SK-N-DZ (cell line): ENCODE data around the gene UBE2QL1.
A peak's percentile ranks its signal among the peaks of the same experiment; 100 is the strongest.

Experiments used
- DNase-seq: peaks from one replicate; pipeline ENCODE4 v3.0.0-alpha.2; 2015; ENCODE audit warnings: low spot score

Gene UBE2QL1

DNA sequence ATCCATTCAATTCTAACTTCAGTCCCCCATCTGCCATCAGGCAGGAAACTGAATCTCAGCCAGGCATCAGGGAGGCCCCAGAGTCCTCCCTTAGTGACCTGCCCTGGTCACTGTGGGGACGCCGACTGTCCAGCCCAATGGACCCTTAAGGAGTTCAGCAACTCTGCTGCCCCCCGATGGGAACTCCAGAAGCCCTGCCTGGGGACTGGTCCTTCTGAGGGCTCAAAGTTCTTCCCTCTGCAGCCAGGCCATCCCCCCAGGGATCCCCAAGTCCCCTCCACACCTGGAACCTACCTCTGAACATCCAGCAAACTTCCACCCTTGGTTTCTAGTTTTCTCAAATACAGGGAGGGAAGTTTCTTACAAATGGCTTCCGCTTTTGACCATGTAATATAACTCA, 76.8 kb downstream of the UBE2QL1 start:
- DNase-seq = no peak

DNA sequence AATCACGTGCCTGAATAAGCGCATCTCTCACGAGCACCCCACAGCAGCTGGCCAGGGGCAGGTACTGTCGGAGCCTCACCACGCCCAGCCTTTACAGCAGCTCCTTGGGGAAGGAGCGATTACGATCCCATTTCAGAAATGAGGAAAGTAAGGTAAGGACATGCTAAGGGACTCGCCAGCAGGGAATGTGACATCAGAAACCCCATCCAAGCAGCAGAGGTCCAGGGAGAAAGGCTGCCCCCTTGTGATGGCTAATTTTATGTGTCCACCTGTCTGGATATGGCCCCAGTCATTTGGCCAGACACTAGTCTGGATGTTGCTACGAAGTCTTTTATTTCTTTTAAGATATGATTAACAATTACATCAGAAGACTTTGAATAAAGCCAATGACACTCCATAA, 77.3 kb downstream of the UBE2QL1 start:
- DNase-seq = peak; percentile 62

DNA sequence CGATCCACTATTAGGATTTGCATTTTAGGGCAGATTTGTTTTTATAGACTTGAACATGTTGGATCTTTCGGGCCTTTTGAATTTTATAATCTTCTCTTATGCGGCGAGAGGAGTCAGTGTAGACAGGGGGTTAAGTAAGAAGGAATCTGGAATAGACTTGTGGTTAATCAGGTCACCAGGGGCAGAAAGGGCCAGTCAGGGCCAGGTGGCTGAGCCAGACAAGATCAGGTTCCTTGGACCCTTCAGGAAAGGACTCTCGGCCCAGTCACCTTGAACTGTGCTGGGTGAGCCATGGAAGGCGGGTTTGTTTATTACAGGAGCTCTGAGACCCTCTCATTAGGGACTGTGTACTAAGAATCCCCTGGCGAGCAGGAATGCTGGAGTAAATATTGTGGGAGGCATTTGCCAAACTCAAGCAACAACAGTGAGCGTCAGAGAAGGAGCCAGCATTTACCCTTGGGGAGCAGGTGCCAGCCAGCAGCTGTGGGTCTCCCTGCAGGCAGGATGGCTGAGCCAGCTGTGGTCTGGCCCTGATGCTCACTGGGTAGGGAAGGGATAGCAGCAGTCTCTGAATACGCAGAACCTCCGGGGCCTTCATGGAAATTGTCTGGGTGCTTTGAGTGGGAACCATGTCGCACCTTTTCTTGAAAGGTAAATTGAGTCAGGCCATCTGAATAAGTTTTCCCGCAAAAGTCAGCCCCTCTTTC, 79.2 kb downstream of the UBE2QL1 start:
- no peak for DNase-seq

DNA sequence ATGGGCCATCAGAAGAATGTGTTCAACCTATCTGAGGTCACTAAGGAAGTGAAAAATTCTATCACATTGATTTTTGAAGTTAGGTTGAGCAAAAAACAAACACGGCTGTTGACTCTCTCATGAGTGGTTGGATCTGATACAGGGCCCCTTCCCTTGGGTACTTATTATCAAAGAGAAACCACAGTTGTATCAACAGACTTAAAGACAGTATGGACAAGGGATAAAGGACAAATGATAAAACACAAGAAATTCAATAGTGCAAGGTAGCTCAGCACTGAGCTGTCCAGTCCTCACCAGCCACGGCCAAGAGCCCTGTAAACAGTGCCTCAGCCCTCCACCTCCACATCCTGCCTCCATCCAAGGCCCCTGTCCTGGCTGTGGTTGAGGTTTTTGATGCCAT, 86.9 kb downstream of the UBE2QL1 start:
- no peak for DNase-seq

DNA sequence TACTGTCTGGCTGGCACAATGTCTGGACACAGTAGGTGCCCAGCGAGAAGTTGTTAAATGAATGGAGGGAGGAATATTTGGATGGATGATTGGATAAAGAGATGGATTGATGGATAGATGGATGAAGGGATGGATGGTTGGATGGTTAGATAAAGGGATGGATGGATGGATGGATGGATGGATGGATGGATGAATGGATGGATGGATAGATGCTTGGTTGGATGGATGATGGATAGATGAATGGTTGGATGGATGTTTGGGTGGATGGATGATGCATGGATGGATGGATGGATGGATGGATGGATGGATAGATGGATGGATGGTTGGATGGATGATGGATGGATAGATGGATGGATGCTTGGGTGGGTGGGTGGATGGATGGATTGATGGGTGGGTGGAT, 90.4 kb downstream of the UBE2QL1 start:
- no peak for DNase-seq

GRCh38 chr5:6540111-6540827, 91.6 kb downstream of the UBE2QL1 start:
- no peak for DNase-seq

GRCh38 chr5:6541256-6542013, 92.8 kb downstream of the UBE2QL1 start:
- DNase-seq = no peak

DNA sequence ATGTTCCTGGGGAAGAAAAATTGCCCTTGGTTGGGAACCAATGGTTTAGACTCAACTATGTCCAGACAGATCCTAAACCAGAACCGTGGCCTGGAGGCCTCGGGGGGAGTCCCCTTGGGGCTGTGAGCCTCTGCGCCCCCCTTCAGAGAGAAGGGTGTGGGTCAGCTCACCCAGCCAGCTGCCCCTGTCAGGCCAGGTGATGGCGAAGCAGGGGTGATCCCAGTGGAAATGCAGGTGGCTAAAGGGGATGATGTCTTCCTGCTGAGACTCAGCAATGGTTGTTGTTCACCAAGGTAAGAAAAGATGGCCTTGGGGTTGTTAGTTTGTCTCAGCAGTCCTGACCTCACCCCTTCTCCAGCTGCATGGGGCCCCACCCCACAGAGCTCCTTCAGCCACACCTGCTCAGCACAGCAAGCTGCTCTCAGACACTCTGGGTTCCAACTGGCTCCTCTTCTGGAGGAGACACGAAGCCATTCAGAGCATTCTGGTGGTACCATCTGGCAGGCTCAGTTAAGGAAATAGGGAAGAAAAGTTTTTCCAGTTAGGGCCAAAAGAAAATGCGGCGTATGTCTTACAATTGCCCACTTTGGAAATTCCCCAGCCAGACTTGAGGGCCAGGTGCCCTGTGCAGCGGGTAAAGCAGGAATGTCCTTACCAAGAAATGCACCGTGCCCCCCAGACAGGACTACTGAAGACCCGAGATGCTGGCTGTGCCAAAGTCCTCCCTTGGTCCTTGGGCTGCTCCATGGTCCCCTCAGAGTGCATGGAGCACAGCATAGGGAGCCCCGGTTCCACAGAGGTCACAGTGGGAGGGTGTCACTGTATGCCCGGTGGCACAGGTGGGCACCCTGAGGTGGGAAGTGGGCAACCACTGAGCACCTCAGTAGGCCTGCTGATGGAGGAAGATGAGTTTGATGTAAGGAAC, 94.0 kb downstream of the UBE2QL1 start:
- no peak for DNase-seq

DNA sequence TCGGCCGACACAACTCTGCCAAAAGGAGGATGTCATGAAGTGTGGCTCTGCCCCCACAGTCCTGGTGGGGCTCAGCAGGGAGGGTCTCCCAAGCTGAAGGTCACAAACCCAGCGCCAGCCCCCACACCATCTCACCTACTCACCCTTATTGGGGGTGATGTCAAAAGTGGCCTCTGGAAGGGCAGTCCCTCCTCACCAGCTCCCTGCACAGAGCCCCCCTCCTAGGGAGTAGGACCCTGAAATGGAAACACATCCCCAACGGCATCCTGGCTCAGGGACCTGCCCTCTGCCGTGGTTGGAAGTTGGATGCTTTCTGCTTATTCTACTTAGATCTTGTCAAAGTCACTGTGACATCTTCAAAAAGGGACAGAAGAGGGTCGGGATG, 94.7 kb downstream of the UBE2QL1 start:
- DNase-seq = no peak

DNA sequence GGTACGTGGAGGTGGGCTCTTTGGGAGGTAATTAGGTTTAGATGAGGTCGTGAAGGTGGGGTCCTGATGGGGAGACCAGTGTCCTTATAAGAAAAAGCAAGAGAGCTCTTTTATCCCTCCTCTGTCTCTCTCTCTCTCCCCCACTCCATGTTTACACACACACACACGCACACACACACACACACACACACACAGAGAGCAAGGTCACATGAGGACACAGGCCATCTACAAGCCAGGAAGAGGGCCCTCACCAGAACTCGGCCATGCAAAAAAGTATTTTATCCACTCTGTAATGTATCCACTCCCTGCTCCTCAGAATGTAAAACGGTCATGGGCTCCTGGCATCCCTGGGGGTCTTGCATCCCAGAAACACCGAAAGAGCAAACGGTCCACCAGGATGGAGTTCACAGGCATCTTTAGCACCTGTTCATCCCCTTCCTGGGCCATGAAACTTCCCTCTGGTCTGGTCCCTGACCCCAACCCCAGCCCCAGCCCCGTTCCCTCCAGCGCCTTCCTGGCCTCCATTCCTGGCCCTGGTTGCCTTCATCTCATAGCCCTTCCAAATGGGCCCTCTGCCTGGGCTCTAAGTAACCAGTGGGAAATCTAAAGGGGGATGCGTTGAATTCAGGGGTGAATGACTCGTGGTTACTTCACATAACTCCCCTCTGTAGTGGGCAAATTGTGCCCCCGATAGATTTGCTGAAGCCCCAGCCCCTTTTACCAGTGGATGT, 95.3 kb downstream of the UBE2QL1 start:
- no peak for DNase-seq
